Inflammatory macrophage (primary cell): Measurements from ENCODE around the gene CNTFR.

Experiments used
- DNase-seq, 2 donors: peaks; one replicate each; pipeline ENCODE4 v3.0.0-alpha.2; 2020 to 2022

CNTFR gene

GRCh38 chr9:34570809-34571480 lies 18.6 kb downstream of the CNTFR start:
- no peak for DNase-seq

- DNase-seq: no peak
Measured at GRCh38 chr9:34570376-34570775, 19.1 kb downstream of the CNTFR start.

GRCh38 chr9:34568774-34569173 lies 20.8 kb downstream of the CNTFR start:
- DNase-seq: no peak

GRCh38 chr9:34568133-34568532 lies 21.4 kb downstream of the CNTFR start:
- no peak for DNase-seq

GRCh38 chr9:34566972-34567371 lies 22.6 kb downstream of the CNTFR start:
- DNase-seq: no peak

GRCh38 chr9:34566322-34566721 lies 23.2 kb downstream of the CNTFR start:
- no peak for DNase-seq

GRCh38 chr9:34565856-34566255 lies 23.7 kb downstream of the CNTFR start:
- no peak for DNase-seq

GRCh38 chr9:34564617-34565016 lies 24.9 kb downstream of the CNTFR start:
- no peak for DNase-seq

GRCh38 chr9:34563262-34563661 lies 26.3 kb downstream of the CNTFR start:
- DNase-seq: no peak

GRCh38 chr9:34562135-34562745 lies 27.3 kb downstream of the CNTFR start:
- peak; percentile 28 to 37 for DNase-seq

- DNase-seq: no peak
Measured at GRCh38 chr9:34560599-34561214, 28.8 kb downstream of the CNTFR start.

- peak; percentile 68 to 83 for DNase-seq
Measured at GRCh38 chr9:34559624-34560455, 29.7 kb downstream of the CNTFR start.

GRCh38 chr9:34558919-34559623 lies 30.5 kb downstream of the CNTFR start:
- no peak for DNase-seq

- DNase-seq: no peak
Measured at GRCh38 chr9:34558364-34558763, 31.2 kb downstream of the CNTFR start.

- DNase-seq: no peak
Measured at GRCh38 chr9:34557426-34558321, 31.9 kb downstream of the CNTFR start.

- no peak for DNase-seq
Measured at GRCh38 chr9:34556949-34557348, 32.6 kb downstream of the CNTFR start.

- no peak for DNase-seq
Measured at GRCh38 chr9:34555936-34556525, 33.5 kb downstream of the CNTFR start.

- no peak for DNase-seq
Measured at GRCh38 chr9:34555500-34555899, 34.0 kb downstream of the CNTFR start.

GRCh38 chr9:34555002-34555348 lies 34.5 kb downstream of the CNTFR start:
- DNase-seq: no peak

GRCh38 chr9:34554211-34555001 lies 35.1 kb downstream of the CNTFR start:
- DNase-seq: no peak
